ENCODE data around the gene WIPF2. TPM values are rescaled to one million over a fixed set of nuclear protein-coding genes. Genes with fewer than 3 reads are reported as not detected.
"Not testable (repeated sequence)": the region's sequence is repeated elsewhere in the genome, so short reads cannot be mapped to it uniquely, and the experiment has no call there.

Gene WIPF2
- total and polyA plus RNA-seq, 2 experiments from 2014 or later = 10.3 to 23.8 TPM

DNA sequence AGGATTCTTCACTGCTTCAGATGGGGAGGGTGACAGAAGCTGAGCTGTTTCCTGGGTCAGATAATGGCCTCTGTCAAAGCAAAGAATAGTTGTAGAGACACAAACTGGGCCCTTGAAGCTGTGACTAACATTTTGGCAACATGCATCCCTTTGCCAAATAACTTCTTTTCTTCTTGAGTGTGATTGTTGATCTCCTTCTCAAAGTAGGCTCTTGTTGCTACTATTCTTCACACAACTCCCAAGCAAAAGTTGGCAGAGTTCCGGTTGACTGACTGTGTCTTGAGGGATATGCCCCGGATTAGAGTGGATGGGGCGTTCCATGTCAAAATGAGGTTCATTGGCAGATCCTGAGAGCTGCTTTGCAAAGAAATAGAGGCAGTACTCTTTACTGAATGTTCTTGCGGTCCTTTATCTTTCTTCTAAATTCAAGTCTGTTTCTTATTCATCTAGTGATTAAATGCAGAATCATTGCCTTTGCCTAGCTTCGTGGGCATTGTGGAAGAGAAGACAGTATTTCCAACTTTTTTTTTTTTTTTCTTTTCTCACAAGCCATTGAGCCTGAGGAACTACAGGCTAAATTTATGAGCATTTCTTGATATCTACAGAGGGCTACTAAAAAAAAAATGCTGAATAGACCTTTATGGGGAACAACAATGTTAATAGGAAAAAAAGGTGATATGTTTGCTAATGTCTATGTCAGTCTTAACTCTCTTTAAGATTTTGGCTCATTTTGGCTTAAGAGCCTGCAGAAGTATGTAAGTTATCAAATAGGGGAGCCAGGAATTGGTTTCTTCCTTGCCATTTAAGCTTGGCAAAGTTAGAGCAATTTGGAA is 5.8 kb downstream of the WIPF2 start:
- no peak overlapping the region for H2AFZ ChIP-seq
- no peak overlapping the region for H3K4me2 ChIP-seq
- H3K9me2 ChIP-seq (replicated peaks; ENCODE audit: insufficient read depth) = no peaks in the 10 kb centered on the region
- no peaks in the 10 kb centered on the region for H3K9me3 ChIP-seq (ENCODE audit: low read depth)
- no peak overlapping the region for H3K4me3 ChIP-seq
- H3K27me3 ChIP-seq = no peaks in the 10 kb centered on the region
- H3K27ac ChIP-seq = no peak overlapping the region
- 79% methylated on average over 5 of the region's 5 CpGs for WGBS (ENCODE audit: low lambda C conversion rate, missing lambda C conversion rate)
- H3K36me3 ChIP-seq (replicated peaks; ENCODE audit: insufficient read depth, low read depth) = no peaks in the 10 kb centered on the region
- peaks cover 85% of the 10 kb centered on the region for H3K79me2 ChIP-seq
- TF ChIP-seq EZH2 (IDR thresholded peaks at IDR 0.05; ENCODE audit: borderline replicate concordance) (no peak), EZH2phosphoT487 (IDR thresholded peaks at IDR 0.05; ENCODE audit: low read depth, severe bottlenecking, unreplicated experiment) (no peak)
- TF ChIP-seq, protein P1, sequence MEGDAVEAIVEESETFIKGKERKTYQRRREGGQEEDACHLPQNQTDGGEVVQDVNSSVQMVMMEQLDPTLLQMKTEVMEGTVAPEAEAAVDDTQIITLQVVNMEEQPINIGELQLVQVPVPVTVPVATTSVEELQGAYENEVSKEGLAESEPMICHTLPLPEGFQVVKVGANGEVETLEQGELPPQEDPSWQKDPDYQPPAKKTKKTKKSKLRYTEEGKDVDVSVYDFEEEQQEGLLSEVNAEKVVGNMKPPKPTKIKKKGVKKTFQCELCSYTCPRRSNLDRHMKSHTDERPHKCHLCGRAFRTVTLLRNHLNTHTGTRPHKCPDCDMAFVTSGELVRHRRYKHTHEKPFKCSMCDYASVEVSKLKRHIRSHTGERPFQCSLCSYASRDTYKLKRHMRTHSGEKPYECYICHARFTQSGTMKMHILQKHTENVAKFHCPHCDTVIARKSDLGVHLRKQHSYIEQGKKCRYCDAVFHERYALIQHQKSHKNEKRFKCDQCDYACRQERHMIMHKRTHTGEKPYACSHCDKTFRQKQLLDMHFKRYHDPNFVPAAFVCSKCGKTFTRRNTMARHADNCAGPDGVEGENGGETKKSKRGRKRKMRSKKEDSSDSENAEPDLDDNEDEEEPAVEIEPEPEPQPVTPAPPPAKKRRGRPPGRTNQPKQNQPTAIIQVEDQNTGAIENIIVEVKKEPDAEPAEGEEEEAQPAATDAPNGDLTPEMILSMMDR (IDR thresholded peaks at IDR 0.05; ENCODE audit: poor library complexity) = no peak
- H4K20me1 ChIP-seq (ENCODE audit: insufficient read depth, poor library complexity, severe bottlenecking) = peaks cover 3% of the 10 kb centered on the region
- no peaks in the 10 kb centered on the region for H3K4me1 ChIP-seq (ENCODE audit: insufficient read depth)
- DNase-seq (ENCODE audit: low spot score) = no peak

GRCh38 chr17:40229146-40229545 is 10.0 kb downstream of the WIPF2 start:
- not testable (repeated sequence) for H3K4me2 ChIP-seq; H2AFZ ChIP-seq; H3K9me3 ChIP-seq (ENCODE audit: low read depth); H3K36me3 ChIP-seq (replicated peaks; ENCODE audit: insufficient read depth, low read depth); H3K9me2 ChIP-seq (replicated peaks; ENCODE audit: insufficient read depth); H3K4me1 ChIP-seq (ENCODE audit: insufficient read depth); H3K27me3 ChIP-seq; H3K27ac ChIP-seq; DNase-seq (ENCODE audit: low spot score); H3K4me3 ChIP-seq
- Histone ChIP-seq H4K20me1 (ENCODE audit: insufficient read depth, poor library complexity, severe bottlenecking) (peaks cover 12% of the 10 kb centered on the region), H3K79me2 (peaks cover 96% of the 10 kb centered on the region)
- 97% methylated on average over 14 of the region's 14 CpGs for WGBS (ENCODE audit: low lambda C conversion rate, missing lambda C conversion rate)

GRCh38 chr17:40230670-40231069 is 11.6 kb downstream of the WIPF2 start:
- TF ChIP-seq EZH2phosphoT487 (IDR thresholded peaks at IDR 0.05; ENCODE audit: low read depth, severe bottlenecking, unreplicated experiment) (no peak), EZH2 (IDR thresholded peaks at IDR 0.05; ENCODE audit: borderline replicate concordance) (no peak)
- TF ChIP-seq, protein P1 (IDR thresholded peaks at IDR 0.05; ENCODE audit: poor library complexity) = no peak
- WGBS (ENCODE audit: low lambda C conversion rate, missing lambda C conversion rate) = 94% methylated on average over 3 of the region's 3 CpGs
- Histone ChIP-seq H3K36me3 (replicated peaks; ENCODE audit: insufficient read depth, low read depth) (no peaks in the 10 kb centered on the region), H2AFZ (no peak overlapping the region), H3K79me2 (peaks cover 89% of the 10 kb centered on the region), H3K27ac (no peak overlapping the region), H3K9me3 (ENCODE audit: low read depth) (no peaks in the 10 kb centered on the region), H3K27me3 (no peaks in the 10 kb centered on the region), H3K4me3 (no peak overlapping the region), H3K4me2 (no peak overlapping the region), H4K20me1 (ENCODE audit: insufficient read depth, poor library complexity, severe bottlenecking) (peaks cover 12% of the 10 kb centered on the region), H3K9me2 (replicated peaks; ENCODE audit: insufficient read depth) (no peaks in the 10 kb centered on the region), H3K4me1 (ENCODE audit: insufficient read depth) (no peaks in the 10 kb centered on the region)
- no peak for DNase-seq (ENCODE audit: low spot score)

GRCh38 chr17:40231928-40232327 is 12.8 kb downstream of the WIPF2 start:
- not testable (repeated sequence) for H2AFZ ChIP-seq; H3K27ac ChIP-seq; DNase-seq (ENCODE audit: low spot score); H3K4me2 ChIP-seq; H3K9me2 ChIP-seq (replicated peaks; ENCODE audit: insufficient read depth); H3K4me1 ChIP-seq (ENCODE audit: insufficient read depth); H3K9me3 ChIP-seq (ENCODE audit: low read depth); H3K27me3 ChIP-seq; H3K36me3 ChIP-seq (replicated peaks; ENCODE audit: insufficient read depth, low read depth); H3K4me3 ChIP-seq
- peaks cover 17% of the 10 kb centered on the region for H4K20me1 ChIP-seq (ENCODE audit: insufficient read depth, poor library complexity, severe bottlenecking)
- WGBS (ENCODE audit: low lambda C conversion rate, missing lambda C conversion rate) = 98% methylated on average over 4 of the region's 4 CpGs
- H3K79me2 ChIP-seq = peaks cover 89% of the 10 kb centered on the region

Measured in hepatocyte (in vitro differentiated cells).